T47D (cell line): ENCODE data around the gene SUPT6H.

ENCODE experiments used
- DNase-seq, 2 experiments: peaks; one replicate each; pipeline versions ENCODE4 v3.0.0 to v3.0.0-alpha.2; 2011 to 2012; ENCODE audit warnings: low read depth in 1 of 2, low spot score in 1 of 2
- JUND ChIP-seq: IDR thresholded peaks from 2 replicates; pipeline ENCODE4 v1.6.1; 2012; ENCODE audit warnings: low read depth
- in situ Hi-C: cut with HindIII; loops from 2 replicates; pipeline ENCODE4 v1.10.0; 2016; ENCODE audit warnings: low sequenced_read_pairs, low pct_unique_long_range_greater_than_20kb

SUPT6H gene

GRCh38 chr17:28741358-28742349 lies 79.6 kb downstream of the SUPT6H start:
- in situ Hi-C loops, result no loop called here
- TF ChIP-seq JUND, result no peak
- no peak for DNase-seq

DNA sequence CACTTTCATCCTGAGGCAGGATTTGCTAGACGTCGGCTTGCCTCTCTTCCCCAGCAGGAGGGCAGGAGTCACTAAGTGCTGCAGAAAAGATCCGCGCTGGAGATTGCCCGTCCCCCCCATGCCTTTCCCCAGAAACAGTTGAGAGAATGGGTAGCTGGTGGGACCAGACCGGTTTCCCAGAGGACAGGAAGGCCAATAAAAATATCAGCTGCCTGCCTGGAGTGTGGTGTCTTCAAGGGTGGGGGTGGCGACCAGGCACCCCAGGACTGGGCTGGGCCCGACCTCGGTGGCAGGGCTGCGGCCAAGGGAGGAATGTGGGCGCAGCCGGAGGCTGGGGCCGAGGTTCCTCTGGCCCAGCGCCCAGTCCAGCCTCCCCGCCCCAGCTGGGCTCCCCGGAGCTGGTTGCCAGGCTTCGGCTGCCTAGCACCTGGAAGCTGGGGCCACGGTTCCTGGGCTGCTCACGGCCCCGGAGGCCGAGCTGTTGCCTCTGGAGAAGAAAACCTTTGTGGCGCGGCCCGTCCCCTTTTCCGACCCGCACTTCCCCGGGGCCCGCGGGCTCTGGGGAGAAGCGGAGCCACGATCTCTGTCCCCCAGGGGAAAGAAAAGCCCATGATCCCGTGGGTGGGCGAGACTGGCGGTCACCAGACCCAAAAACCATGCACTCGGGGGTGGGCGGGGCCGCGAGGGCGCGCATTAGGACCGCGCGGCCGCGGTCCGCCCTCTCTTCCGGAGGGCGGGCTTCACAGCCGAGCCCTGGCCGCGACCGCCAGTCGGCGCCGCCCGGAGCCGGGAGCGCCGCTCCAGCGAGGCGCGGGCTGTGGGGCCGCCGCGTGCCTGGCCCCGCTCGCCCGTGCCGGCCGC lies 81.5 kb downstream of the SUPT6H start, which contains the start of gene TRAF4:
TRAF4 (plus strand) TSS at position 769 of the 861 bp plus-strand sequence. CDS start 102 bp downstream, outside the sequence.
- DNase-seq, result peak; percentile 88 to 98
- in situ Hi-C loops, result no loop called here
- TF ChIP-seq JUND, result no peak; the same call in 1 of the 2 replicates

- DNase-seq, result peak in 1 of 2 experiments; percentile 77
- in situ Hi-C loops, result no loop called here
- no peak for TF ChIP-seq JUND
Observed at GRCh38 chr17:28744104-28744971, 82.3 kb downstream of the SUPT6H start.

GRCh38 chr17:28744972-28745785 lies 83.2 kb downstream of the SUPT6H start:
- DNase-seq, result peak in 1 of 2 experiments; percentile 79
- TF ChIP-seq JUND, result no peak
- in situ Hi-C loops, result no loop called here

DNA sequence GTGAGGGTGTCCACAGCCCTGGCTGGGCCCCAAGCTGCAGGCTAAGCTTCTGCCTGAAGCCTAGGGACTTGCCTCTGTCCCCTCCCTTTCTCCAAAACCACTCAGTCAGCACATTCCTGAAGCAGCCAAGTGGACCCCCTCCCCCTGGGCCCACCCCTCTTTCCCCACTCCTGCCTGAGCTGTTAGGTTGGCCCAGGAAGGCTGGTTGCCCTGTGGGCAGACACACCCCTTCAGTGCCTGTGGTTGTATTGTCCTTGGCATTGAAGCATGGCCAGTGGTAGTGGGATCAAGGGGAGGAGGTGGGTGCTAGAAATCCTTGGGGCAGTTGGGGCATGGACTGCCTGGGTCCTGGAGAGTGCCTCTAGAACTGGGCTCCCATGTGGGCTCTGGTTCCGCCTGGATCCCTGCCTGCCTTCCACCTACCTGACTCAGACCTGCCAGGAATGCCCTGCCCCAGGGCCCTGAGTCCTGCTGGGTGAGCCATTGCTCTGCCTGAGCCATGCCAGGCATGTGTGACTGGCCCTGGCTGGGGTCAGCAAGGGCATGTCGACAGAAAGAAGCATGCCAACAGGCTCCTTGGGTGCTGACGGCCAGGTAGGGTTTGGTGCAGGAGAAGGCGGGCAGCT lies 83.9 kb downstream of the SUPT6H start:
- peak in 1 of 2 experiments; percentile 97 for DNase-seq
- in situ Hi-C loops, result no loop called here
- 0 out of 2 replicates have a peak, but pooled peaks have one; percentile 49 for TF ChIP-seq JUND

GRCh38 chr17:28746611-28747050 lies 84.6 kb downstream of the SUPT6H start:
- DNase-seq, result peak; percentile 73 to 99
- TF ChIP-seq JUND, result no peak; the same call in 1 of the 2 replicates
- in situ Hi-C loops, result no loop called here

- in situ Hi-C loops, result no loop called here
- no peak; the same call in 1 of the 2 replicates for TF ChIP-seq JUND
Observed at GRCh38 chr17:28747051-28747691, 85.2 kb downstream of the SUPT6H start.

DNA sequence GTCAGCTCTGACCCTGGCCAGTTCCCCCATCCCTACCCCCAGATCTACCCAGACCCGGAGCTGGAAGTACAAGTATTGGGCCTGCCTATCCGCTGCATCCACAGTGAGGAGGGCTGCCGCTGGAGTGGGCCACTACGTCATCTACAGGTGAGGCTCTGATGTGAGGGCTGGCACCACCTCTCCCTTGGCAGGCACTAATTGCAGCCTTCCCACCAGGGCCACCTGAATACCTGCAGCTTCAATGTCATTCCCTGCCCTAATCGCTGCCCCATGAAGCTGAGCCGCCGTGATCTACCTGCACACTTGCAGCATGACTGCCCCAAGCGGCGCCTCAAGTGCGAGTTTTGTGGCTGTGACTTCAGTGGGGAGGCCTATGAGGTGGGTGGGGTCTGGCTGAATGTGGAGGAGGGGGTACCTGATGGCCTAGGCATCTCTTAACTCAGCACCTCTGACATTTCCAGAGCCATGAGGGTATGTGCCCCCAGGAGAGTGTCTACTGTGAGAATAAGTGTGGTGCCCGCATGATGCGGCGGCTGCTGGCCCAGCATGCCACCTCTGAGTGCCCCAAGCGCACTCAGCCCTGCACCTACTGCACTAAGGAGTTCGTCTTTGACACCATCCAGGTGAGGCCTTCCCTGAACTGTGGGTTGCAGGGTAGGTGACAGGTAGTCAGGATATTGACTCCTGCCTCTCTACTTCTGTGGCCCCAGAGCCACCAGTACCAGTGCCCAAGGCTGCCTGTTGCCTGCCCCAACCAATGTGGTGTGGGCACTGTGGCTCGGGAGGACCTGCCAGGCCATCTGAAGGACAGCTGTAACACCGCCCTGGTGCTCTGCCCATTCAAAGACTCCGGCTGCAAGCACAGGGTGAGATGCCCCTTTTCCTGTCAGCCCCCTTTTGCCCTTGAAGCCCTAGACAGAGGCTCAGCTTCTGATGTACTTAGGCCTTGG lies 86.1 kb downstream of the SUPT6H start:
- no peak for DNase-seq
- in situ Hi-C loops, result no loop called here
- TF ChIP-seq JUND, result no peak

More at GRCh38 chr17:28747051-28747691, 85.2 kb downstream of the SUPT6H start:
- DNase-seq, result peak in 1 of 2 experiments; percentile 100

DNA sequence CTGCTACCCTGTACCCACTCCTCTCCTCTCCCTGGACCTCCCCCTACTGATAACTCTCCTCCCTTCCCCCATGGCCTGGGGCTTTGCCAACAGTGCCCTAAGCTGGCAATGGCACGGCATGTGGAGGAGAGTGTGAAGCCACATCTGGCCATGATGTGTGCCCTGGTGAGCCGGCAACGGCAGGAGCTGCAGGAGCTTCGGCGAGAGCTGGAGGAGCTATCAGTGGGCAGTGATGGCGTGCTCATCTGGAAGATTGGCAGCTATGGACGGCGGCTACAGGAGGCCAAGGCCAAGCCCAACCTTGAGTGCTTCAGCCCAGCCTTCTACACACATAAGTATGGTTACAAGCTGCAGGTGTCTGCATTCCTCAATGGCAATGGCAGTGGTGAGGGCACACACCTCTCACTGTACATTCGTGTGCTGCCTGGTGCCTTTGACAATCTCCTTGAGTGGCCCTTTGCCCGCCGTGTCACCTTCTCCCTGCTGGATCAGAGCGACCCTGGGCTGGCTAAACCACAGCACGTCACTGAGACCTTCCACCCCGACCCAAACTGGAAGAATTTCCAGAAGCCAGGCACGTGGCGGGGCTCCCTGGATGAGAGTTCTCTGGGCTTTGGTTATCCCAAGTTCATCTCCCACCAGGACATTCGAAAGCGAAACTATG lies 87.0 kb downstream of the SUPT6H start:
- no peak for DNase-seq
- in situ Hi-C loops, result no loop called here
- TF ChIP-seq JUND, result no peak
